Esophagus squamous epithelium (tissue), 5 donors: ENCODE measurements around the gene KRT76. TPM values are rescaled to one million over a fixed set of nuclear protein-coding genes. Genes with fewer than 3 reads are reported as not detected.
"Not testable (repeated sequence)": the region's sequence is repeated elsewhere in the genome, so short reads cannot be mapped to it uniquely, and the experiment has no call there.

Experiments
- DNase-seq: peaks from one replicate; lab custom pipeline; 2025; lab: John Stamatoyannopoulos, UW
- H3K27ac ChIP-seq, 4 donors: fragments of 200-600 bp; sonication (generic); one replicate each; pipeline ENCODE4 v1.5.1; 2016 to 2019; ENCODE audit warnings: mild to moderate bottlenecking in 1 of 4
- H3K27me3 ChIP-seq, 4 donors: fragments of 200-600 bp; sonication (generic); 1 replicate in 3 of 4; 2 replicates in 1 of 4; pipeline versions ENCODE4 v1.5.1 to v1.6.0; 2017 to 2021; ENCODE audit warnings: antibody characterized with exemption in 1 of 4
- H3K36me3 ChIP-seq, 3 donors: fragments of 200-600 bp; sonication (generic); one replicate each; pipeline ENCODE4 v1.5.1; 2016 to 2019
- H3K4me1 ChIP-seq, 3 donors: fragments of 200-600 bp; sonication (generic); one replicate each; pipeline ENCODE4 v1.5.1; 2017 to 2019
- H3K4me3 ChIP-seq, 4 donors: fragments of 200-600 bp; sonication (generic); 1 replicate in 3 of 4; 2 replicates in 1 of 4; pipeline ENCODE4 v1.5.1; 2016 to 2019; ENCODE audit warnings: mild to moderate bottlenecking in 2 of 4, moderate library complexity in 1 of 4
- H3K9me3 ChIP-seq, 3 donors: fragments of 200-600 bp; sonication (generic); one replicate each; pipeline ENCODE4 v1.5.1; 2016 to 2019
- CTCF ChIP-seq, 6 experiments: fragments of 450-650 bp in 4 of 6; fragments of 200-600 bp in 2 of 6; sonication (generic) in 2 of 6; IDR thresholded peaks; one replicate each; pipeline ENCODE4 v1.5.1; 2016 to 2019; ENCODE audit warnings: antibody characterized with exemption in 6 of 6, mild to moderate bottlenecking in 4 of 6, moderate library complexity in 4 of 6
- POLR2A ChIP-seq, 4 donors: fragments of 450-650 bp; IDR thresholded peaks; one replicate each; pipeline ENCODE4 v1.6.1; 2017; ENCODE audit warnings: antibody characterized with exemption in 4 of 4, mild to moderate bottlenecking in 4 of 4, moderate library complexity in 3 of 4
- WGBS, 2 donors: methylation state at CpG; one replicate each; pipeline ENCODE4 v1.1.5; 2018; 5-methylcytosine and 5-hydroxymethylcytosine counted together
- intact Hi-C: fragments of 100-400 bp; cut with DNase I; formaldehyde crosslinking; loops from one replicate; pipeline ENCODE4 v1.15.0; 2022
- total RNA-seq, 4 donors: library from RNA; depleted of rRNA; stranded (reverse); fragments of >200 nt; gene quantifications; one replicate each; pipeline ENCODE4 v1.1.0, GENCODE V29; 2016
- donor health status: DM: yes; HTN: yes; CAD: no.

KRT76 gene
- total RNA-seq, 4 donors from 2014 or later: not detected

GRCh38 chr12:52796839-52797528 lies 19.8 kb upstream of the KRT76 start:
- Histone ChIP-seq H3K4me1 (peaks cover 6 to 51% (median 15%) of the 10 kb centered on the region in 3 donors), H3K27me3 (no peaks in the 10 kb centered on the region), H3K27ac (no peak overlapping the region), H3K4me3 (no peak overlapping the region), H3K9me3 (no peaks in the 10 kb centered on the region), H3K36me3 (no peaks in the 10 kb centered on the region)
- DNase-seq: no peak
- WGBS, 2 donors: 80% methylated on average over 1 of the region's 3 CpGs
- no peak for TF ChIP-seq CTCF (IDR thresholded peaks at IDR 0.05)
- no peak for TF ChIP-seq POLR2A (IDR thresholded peaks at IDR 0.05)
- intact Hi-C loops: no loop called here

- 93 to 95% methylated on average over 2 to 3 of the region's 3 CpGs for WGBS, 2 donors
- no peaks in the 10 kb centered on the region for H3K36me3 ChIP-seq
- peaks cover 0 to 3% (median 0%) of the 10 kb centered on the region in 4 donors for H3K27me3 ChIP-seq
- no peak overlapping the region for H3K4me3 ChIP-seq
- TF ChIP-seq POLR2A (IDR thresholded peaks at IDR 0.05) (no peak), CTCF (IDR thresholded peaks at IDR 0.05) (no peak)
- no peaks in the 10 kb centered on the region for H3K9me3 ChIP-seq
- intact Hi-C loops: no loop called here
- peaks cover 6 to 45% (median 15%) of the 10 kb centered on the region in 3 donors for H3K4me1 ChIP-seq
- DNase-seq: no peak
- H3K27ac ChIP-seq: no peak overlapping the region
Measured at GRCh38 chr12:52796429-52796794, 19.3 kb upstream of the KRT76 start.

- intact Hi-C loops: no loop called here
- H3K9me3 ChIP-seq: no peaks in the 10 kb centered on the region
- no peak for DNase-seq
- H3K4me1 ChIP-seq: peaks cover 6 to 39% (median 15%) of the 10 kb centered on the region in 3 donors
- H3K36me3 ChIP-seq: no peaks in the 10 kb centered on the region
- no peak within 1 kb of the TSS for H3K4me3 ChIP-seq
- TF ChIP-seq POLR2A (IDR thresholded peaks at IDR 0.05): no peak
- TF ChIP-seq CTCF (IDR thresholded peaks at IDR 0.05): no peak
- no peak within 1 kb of the TSS for H3K27ac ChIP-seq
- peaks cover 0 to 9% (median 0%) of the 10 kb centered on the region in 4 donors for H3K27me3 ChIP-seq
- 90 to 93% methylated on average over 9 to 10 of the region's 17 CpGs for WGBS, 2 donors
Measured at GRCh38 chr12:52795694-52796428, 18.7 kb upstream of the KRT76 start, which contains the start of gene KRT3. Gene KRT3, minus strand, starts transcription at chr12:52796117. Its CDS starts 75 bp downstream, at chr12:52796042.

- intact Hi-C loops, H3K27ac ChIP-seq, H3K36me3 ChIP-seq, H3K4me3 ChIP-seq, DNase-seq, H3K9me3 ChIP-seq: not testable (repeated sequence)
- 88 to 90% methylated on average over 2 of the region's 2 CpGs for WGBS, 2 donors
- peaks cover 3 to 36% (median 11%) of the 10 kb centered on the region in 3 donors for H3K4me1 ChIP-seq
- peaks cover 0 to 14% (median 0%) of the 10 kb centered on the region in 4 donors for H3K27me3 ChIP-seq
Measured at GRCh38 chr12:52795332-52795674, 18.2 kb upstream of the KRT76 start.

GRCh38 chr12:52794479-52795331 lies 17.6 kb upstream of the KRT76 start:
- H3K4me1 ChIP-seq: peaks cover 0 to 36% (median 14%) of the 10 kb centered on the region in 3 donors
- DNase-seq: no peak
- no peak overlapping the region for H3K27ac ChIP-seq
- H3K36me3 ChIP-seq: no peaks in the 10 kb centered on the region
- H3K27me3 ChIP-seq: peaks cover 0 to 20% (median 0%) of the 10 kb centered on the region in 4 donors
- H3K4me3 ChIP-seq: no peak overlapping the region
- no peak for TF ChIP-seq CTCF (IDR thresholded peaks at IDR 0.05)
- no peak for TF ChIP-seq POLR2A (IDR thresholded peaks at IDR 0.05)
- intact Hi-C loops: no loop called here
- H3K9me3 ChIP-seq: no peaks in the 10 kb centered on the region
- WGBS, 2 donors: 72 to 76% methylated on average over 3 to 4 of the region's 5 CpGs
